Measurements from ENCODE around the gene MSI2. TPM values are rescaled to one million over a fixed set of nuclear protein-coding genes. Genes with fewer than 3 reads are reported as not detected.

Gene MSI2
- polyA plus RNA-seq, 1 of the 3 experiments (the other 2 are of a cell fraction) = 24.1 TPM

GRCh38 chr17:57604771-57605674 is 348.7 kb downstream of the MSI2 start (continued):
- peak; percentile 75 for TF ChIP-seq PBX3 (IDR thresholded peaks at IDR 0.05)
- TF ChIP-seq ZBTB33 (IDR thresholded peaks at IDR 0.05; ENCODE audit: borderline replicate concordance, low read depth) = no peak
- TF ChIP-seq RAD21 (IDR thresholded peaks at IDR 0.05; ENCODE audit: low read length) = peak; percentile 56
- TF ChIP-seq SMC3 (IDR thresholded peaks at IDR 0.05; ENCODE audit: low read depth, low read length) = peak; percentile 38
- peak; percentile 67 for TF ChIP-seq RCOR1 (IDR thresholded peaks at IDR 0.05; ENCODE audit: low read length)
- TF ChIP-seq EP300 (IDR thresholded peaks at IDR 0.05; ENCODE audit: borderline replicate concordance in 1 of 2, low read depth in 1 of 2, low read length in 1 of 2) = peak in 1 of 2 experiments; percentile 51; a peak in 2 of 4 replicates
- peak; percentile 80 for TF ChIP-seq NFIC (IDR thresholded peaks at IDR 0.05; ENCODE audit: borderline replicate concordance)
- TF ChIP-seq FOXM1 (IDR thresholded peaks at IDR 0.05; ENCODE audit: low read depth) = no peak
- 0 out of 2 replicates have a peak, but pooled peaks have one; percentile 8 for TF ChIP-seq NRF1 (IDR thresholded peaks at IDR 0.05; ENCODE audit: low read depth, low read length)

- peaks cover 3% of the 10 kb centered on the region for H3F3A ChIP-seq (replicated peaks; ENCODE audit: insufficient read depth)
- H4K20me1 ChIP-seq (ENCODE audit: insufficient read depth) = no peaks in the 10 kb centered on the region
- H3K36me3 ChIP-seq (replicated peaks in 1 of 2; ENCODE audit: control insufficient read depth in 1 of 2, insufficient read depth in 2 of 2, low read length in 1 of 2) = no peaks in the 10 kb centered on the region
- H3K9me3 ChIP-seq = no peaks in the 10 kb centered on the region
- peak overlapping the region; percentile 59 to 99; a peak in 3 of 4 replicates for H3K27ac ChIP-seq (ENCODE audit: low read depth in 2 of 2, low read length in 1 of 2)
- H3K4me1 ChIP-seq (ENCODE audit: control insufficient read depth in 1 of 2, insufficient read depth in 2 of 2, low read depth in 1 of 2, low read length in 1 of 2) = peaks cover 20 to 83% of the 10 kb centered on the region in 2 experiments
- no peaks in the 10 kb centered on the region for H3K27me3 ChIP-seq (ENCODE audit: insufficient read depth)
- ChIA-PET CTCF (interaction anchor here (0.6 to 17.7 kb wide), 20 partner anchors 8 to 227 kb away, joined by 3 to 298 read pairs (median 6); partner anchors contain the start of gene CCDC182), POLR2A (interaction anchor here (0.8 to 5.2 kb wide), 12 partner anchors 9 to 177 kb away, joined by 3 to 43 read pairs (median 6); no protein-coding TSS in a partner anchor)
- H3K79me2 ChIP-seq (ENCODE audit: insufficient read depth) = no peaks in the 10 kb centered on the region
- H3K4me2 ChIP-seq = peak overlapping the region; percentile 69
- H2AFZ ChIP-seq (ENCODE audit: low read depth) = peak overlapping the region; percentile 37; the same call in 1 of the 2 replicates
- WGBS (ENCODE audit: low lambda C conversion rate) = 80% methylated on average over 5 of the region's 5 CpGs
- no peaks in the 10 kb centered on the region for H3K9me2 ChIP-seq
- H3K4me3 ChIP-seq (ENCODE audit: low read depth in 2 of 2, low read length in 1 of 2) = 0 out of 4 replicates have a peak overlapping the region, but pooled peaks of 1 of the 2 experiments have one; percentile 18
- peak overlapping the region; percentile 24 for H3K9ac ChIP-seq
- no peak for DNase-seq
- TF ChIP-seq, protein P1, sequence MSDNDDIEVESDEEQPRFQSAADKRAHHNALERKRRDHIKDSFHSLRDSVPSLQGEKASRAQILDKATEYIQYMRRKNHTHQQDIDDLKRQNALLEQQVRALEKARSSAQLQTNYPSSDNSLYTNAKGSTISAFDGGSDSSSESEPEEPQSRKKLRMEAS (IDR thresholded peaks at IDR 0.05; ENCODE audit: low read depth) = no peak
- TF ChIP-seq TAF1 (IDR thresholded peaks at IDR 0.05; ENCODE audit: borderline replicate concordance, low read depth, low read length) = no peak
- TF ChIP-seq FOSL2 (IDR thresholded peaks at IDR 0.05; ENCODE audit: borderline replicate concordance, low read depth) = no peak
- TF ChIP-seq EZH2phosphoT487 (IDR thresholded peaks at IDR 0.05; ENCODE audit: borderline replicate concordance, low read depth) = no peak
- no peak for TF ChIP-seq NRF1 (IDR thresholded peaks at IDR 0.05; ENCODE audit: low read depth, low read length)
- no peak for TF ChIP-seq JUND (IDR thresholded peaks at IDR 0.05)
- no peak for TF ChIP-seq RFX5 (IDR thresholded peaks at IDR 0.05; ENCODE audit: low read length)
- TF ChIP-seq SMC3 (IDR thresholded peaks at IDR 0.05; ENCODE audit: low read depth, low read length) = peak; percentile 9; the same call in 1 of the 2 replicates
- TF ChIP-seq TEAD4 (IDR thresholded peaks at IDR 0.05; ENCODE audit: borderline replicate concordance, insufficient read depth) = no peak
- no peak for TF ChIP-seq GABPA (IDR thresholded peaks at IDR 0.05; ENCODE audit: low read depth)
- TF ChIP-seq NFIC (IDR thresholded peaks at IDR 0.05; ENCODE audit: borderline replicate concordance) = peak; percentile 82
- TF ChIP-seq FOXJ3 (CRISPR knock-in tag; IDR thresholded peaks at IDR 0.05) = 0 out of 2 replicates have a peak, but pooled peaks have one; percentile 8
- TF ChIP-seq, protein P2, sequence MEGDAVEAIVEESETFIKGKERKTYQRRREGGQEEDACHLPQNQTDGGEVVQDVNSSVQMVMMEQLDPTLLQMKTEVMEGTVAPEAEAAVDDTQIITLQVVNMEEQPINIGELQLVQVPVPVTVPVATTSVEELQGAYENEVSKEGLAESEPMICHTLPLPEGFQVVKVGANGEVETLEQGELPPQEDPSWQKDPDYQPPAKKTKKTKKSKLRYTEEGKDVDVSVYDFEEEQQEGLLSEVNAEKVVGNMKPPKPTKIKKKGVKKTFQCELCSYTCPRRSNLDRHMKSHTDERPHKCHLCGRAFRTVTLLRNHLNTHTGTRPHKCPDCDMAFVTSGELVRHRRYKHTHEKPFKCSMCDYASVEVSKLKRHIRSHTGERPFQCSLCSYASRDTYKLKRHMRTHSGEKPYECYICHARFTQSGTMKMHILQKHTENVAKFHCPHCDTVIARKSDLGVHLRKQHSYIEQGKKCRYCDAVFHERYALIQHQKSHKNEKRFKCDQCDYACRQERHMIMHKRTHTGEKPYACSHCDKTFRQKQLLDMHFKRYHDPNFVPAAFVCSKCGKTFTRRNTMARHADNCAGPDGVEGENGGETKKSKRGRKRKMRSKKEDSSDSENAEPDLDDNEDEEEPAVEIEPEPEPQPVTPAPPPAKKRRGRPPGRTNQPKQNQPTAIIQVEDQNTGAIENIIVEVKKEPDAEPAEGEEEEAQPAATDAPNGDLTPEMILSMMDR (IDR thresholded peaks at IDR 0.05) = no peak
- TF ChIP-seq RCOR1 (IDR thresholded peaks at IDR 0.05; ENCODE audit: low read length) = no peak
- TF ChIP-seq CHD2 (IDR thresholded peaks at IDR 0.05; ENCODE audit: low read length, partially characterized antibody) = no peak
- TF ChIP-seq SIN3A (IDR thresholded peaks at IDR 0.05; ENCODE audit: borderline replicate concordance, low read depth, low read length) = no peak
- TF ChIP-seq MXI1 (IDR thresholded peaks at IDR 0.05; ENCODE audit: low read depth, low read length) = no peak
- TF ChIP-seq IRF3 (IDR thresholded peaks at IDR 0.05; ENCODE audit: low read depth, low read length) = no peak
These were observed 349.4 kb downstream of the MSI2 start for GRCh38 chr17:57605675-57606105.
